ENCODE data around the gene ROBO3.

The ROBO3 gene

DNA sequence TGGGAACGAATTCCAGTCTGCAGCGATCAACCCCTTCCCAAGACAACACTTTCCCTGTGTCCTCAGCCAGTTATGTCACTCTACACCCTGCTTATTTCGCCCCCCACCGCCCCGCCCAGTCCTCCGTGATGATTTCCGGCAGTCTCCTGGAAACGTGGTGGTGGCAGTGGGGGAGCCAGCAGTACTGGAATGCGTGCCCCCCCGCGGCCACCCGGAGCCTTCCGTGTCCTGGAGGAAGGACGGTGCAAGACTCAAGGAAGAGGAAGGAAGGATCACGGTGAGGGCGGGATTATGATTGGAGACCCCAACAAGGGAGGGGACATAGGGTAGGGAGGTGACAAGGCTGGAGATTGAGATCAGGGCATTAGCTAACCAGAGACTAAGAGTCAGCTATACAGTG, 4.1 kb downstream of the ROBO3 start:
- H3K27ac ChIP-seq, result no peak overlapping the region
- TF ChIP-seq CTCF (IDR thresholded peaks at IDR 0.05), result no peak
- peaks cover 0 to 7% of the 10 kb centered on the region in 2 experiments for H3K4me1 ChIP-seq (ENCODE audit: control insufficient read depth in 1 of 2, insufficient read depth in 1 of 2, low read depth in 1 of 2, low read length in 1 of 2)
- peaks cover 100% of the 10 kb centered on the region for H3K27me3 ChIP-seq
- H3K36me3 ChIP-seq, result no peaks in the 10 kb centered on the region
- no peak overlapping the region for H3K4me3 ChIP-seq (ENCODE audit: low read depth in 1 of 2, low read length in 1 of 2)
- no peaks in the 10 kb centered on the region for H3K9me3 ChIP-seq

- Histone ChIP-seq H3K4me3 (ENCODE audit: low read depth in 1 of 2, low read length in 1 of 2) (no peak overlapping the region), H3K27ac (no peak overlapping the region), H3K27me3 (peaks cover 100% of the 10 kb centered on the region), H3K9me3 (no peaks in the 10 kb centered on the region), H3K36me3 (no peaks in the 10 kb centered on the region), H3K4me1 (ENCODE audit: control insufficient read depth in 1 of 2, insufficient read depth in 1 of 2, low read depth in 1 of 2, low read length in 1 of 2) (peaks cover 0 to 7% of the 10 kb centered on the region in 2 experiments)
- no peak for TF ChIP-seq CTCF (IDR thresholded peaks at IDR 0.05)
Observed at GRCh38 chr11:124869856-124870387, 4.7 kb downstream of the ROBO3 start.

DNA sequence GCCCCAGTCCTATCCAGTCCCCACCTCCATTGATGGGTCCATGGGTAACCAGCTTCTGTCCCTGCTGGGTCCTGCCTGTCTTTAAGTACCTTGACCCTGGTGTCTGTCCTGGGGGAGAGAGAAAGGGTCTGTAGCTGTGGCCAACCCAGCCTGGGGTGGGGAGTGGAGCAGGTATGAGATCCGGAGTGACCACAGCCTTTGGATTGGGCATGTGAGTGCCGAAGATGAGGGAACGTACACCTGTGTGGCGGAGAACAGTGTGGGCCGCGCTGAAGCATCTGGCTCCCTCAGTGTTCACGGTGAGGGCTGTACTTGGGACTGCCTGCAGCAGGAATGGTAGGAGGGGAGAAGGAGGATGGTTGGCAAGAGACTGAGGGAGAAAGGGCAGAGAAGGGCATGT, 5.2 kb downstream of the ROBO3 start:
- H3K27me3 ChIP-seq, result peaks cover 100% of the 10 kb centered on the region
- no peak overlapping the region for H3K27ac ChIP-seq
- H3K9me3 ChIP-seq, result no peaks in the 10 kb centered on the region
- H3K4me1 ChIP-seq (ENCODE audit: control insufficient read depth in 1 of 2, insufficient read depth in 1 of 2, low read depth in 1 of 2, low read length in 1 of 2), result peaks cover 0 to 7% of the 10 kb centered on the region in 2 experiments
- H3K4me3 ChIP-seq (ENCODE audit: low read depth in 1 of 2, low read length in 1 of 2), result no peak overlapping the region
- no peak for TF ChIP-seq CTCF (IDR thresholded peaks at IDR 0.05)
- H3K36me3 ChIP-seq, result no peaks in the 10 kb centered on the region

DNA sequence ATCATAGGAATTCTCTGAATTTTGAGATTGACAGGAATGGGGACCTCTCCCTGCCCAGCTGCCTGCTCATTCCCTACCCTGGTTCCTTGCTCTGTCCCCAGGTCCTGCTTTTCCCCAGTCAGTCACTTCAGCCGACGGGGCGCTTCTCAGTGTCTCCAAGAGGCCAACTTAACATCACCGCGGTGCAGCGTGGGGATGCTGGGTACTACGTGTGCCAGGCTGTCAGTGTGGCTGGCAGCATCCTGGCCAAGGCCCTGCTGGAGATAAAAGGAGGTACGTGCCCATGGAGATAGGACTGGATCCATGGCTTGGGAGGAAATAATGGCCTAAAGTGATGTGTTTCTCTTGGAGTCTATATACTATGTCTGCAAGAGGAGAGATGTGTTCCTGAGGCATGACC, 7.0 kb downstream of the ROBO3 start:
- H3K4me1 ChIP-seq (ENCODE audit: control insufficient read depth in 1 of 2, insufficient read depth in 1 of 2, low read depth in 1 of 2, low read length in 1 of 2), result peaks cover 9 to 14% of the 10 kb centered on the region in 2 experiments
- no peak overlapping the region for H3K27ac ChIP-seq
- H3K4me3 ChIP-seq (ENCODE audit: low read depth in 1 of 2, low read length in 1 of 2), result no peak overlapping the region
- H3K36me3 ChIP-seq, result no peaks in the 10 kb centered on the region
- H3K9me3 ChIP-seq, result no peaks in the 10 kb centered on the region
- TF ChIP-seq CTCF (IDR thresholded peaks at IDR 0.05), result no peak
- peaks cover 100% of the 10 kb centered on the region for H3K27me3 ChIP-seq

DNA sequence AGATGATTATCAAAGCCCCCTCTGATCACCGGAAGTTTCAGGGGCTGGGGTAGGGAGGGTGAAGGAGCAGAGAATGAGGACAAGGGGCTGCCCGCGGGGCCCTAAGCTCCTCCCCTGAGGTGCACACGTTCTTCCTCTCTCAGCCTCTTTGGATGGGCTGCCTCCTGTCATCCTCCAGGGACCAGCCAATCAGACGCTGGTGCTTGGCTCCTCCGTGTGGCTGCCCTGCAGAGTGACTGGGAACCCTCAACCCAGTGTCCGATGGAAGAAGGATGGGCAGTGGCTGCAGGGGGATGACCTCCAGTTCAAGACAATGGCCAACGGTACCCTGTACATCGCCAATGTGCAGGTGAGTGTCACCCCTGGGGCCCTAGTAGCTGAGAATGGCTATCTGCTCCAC, 7.5 kb downstream of the ROBO3 start:
- H3K9me3 ChIP-seq, result no peaks in the 10 kb centered on the region
- H3K27ac ChIP-seq, result no peak overlapping the region
- peaks cover 100% of the 10 kb centered on the region for H3K27me3 ChIP-seq
- no peak for TF ChIP-seq CTCF (IDR thresholded peaks at IDR 0.05)
- H3K4me3 ChIP-seq (ENCODE audit: low read depth in 1 of 2, low read length in 1 of 2), result no peak overlapping the region
- peaks cover 9 to 17% of the 10 kb centered on the region in 2 experiments for H3K4me1 ChIP-seq (ENCODE audit: control insufficient read depth in 1 of 2, insufficient read depth in 1 of 2, low read depth in 1 of 2, low read length in 1 of 2)
- no peaks in the 10 kb centered on the region for H3K36me3 ChIP-seq

DNA sequence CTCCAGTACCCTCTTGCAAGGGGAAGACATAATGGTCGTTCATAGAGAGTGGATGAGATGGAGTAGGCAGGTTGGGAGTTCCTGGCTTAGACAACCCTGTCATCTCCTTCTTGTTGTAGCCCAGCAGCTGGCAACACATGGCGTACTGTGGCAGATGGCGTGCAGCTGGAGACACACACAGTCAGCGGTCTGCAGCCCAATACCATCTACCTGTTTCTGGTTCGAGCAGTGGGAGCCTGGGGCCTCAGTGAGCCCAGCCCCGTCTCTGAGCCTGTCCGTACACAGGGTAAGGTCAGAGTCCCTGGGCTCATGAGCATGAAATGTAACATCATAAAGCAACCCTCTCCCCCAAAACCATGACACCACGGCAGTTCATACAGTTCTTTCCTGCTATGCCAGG, 8.7 kb downstream of the ROBO3 start:
- H3K27ac ChIP-seq, result no peak overlapping the region
- H3K4me1 ChIP-seq (ENCODE audit: control insufficient read depth in 1 of 2, insufficient read depth in 1 of 2, low read depth in 1 of 2, low read length in 1 of 2), result peaks cover 9 to 17% of the 10 kb centered on the region in 2 experiments
- no peaks in the 10 kb centered on the region for H3K9me3 ChIP-seq
- peaks cover 100% of the 10 kb centered on the region for H3K27me3 ChIP-seq
- no peaks in the 10 kb centered on the region for H3K36me3 ChIP-seq
- H3K4me3 ChIP-seq (ENCODE audit: low read depth in 1 of 2, low read length in 1 of 2), result no peak overlapping the region
- TF ChIP-seq CTCF (IDR thresholded peaks at IDR 0.05), result no peak
